ENCODE results near the gene PNPLA8. TPM values are rescaled to one million over a fixed set of nuclear protein-coding genes. Genes with fewer than 3 reads are reported as not detected.
"Not testable (repeated sequence)": the region's sequence is repeated elsewhere in the genome, so short reads cannot be mapped to it uniquely, and the experiment has no call there.

PNPLA8 gene
- total RNA-seq, 1 experiment from 2014 or later = 19.2 TPM

DNA sequence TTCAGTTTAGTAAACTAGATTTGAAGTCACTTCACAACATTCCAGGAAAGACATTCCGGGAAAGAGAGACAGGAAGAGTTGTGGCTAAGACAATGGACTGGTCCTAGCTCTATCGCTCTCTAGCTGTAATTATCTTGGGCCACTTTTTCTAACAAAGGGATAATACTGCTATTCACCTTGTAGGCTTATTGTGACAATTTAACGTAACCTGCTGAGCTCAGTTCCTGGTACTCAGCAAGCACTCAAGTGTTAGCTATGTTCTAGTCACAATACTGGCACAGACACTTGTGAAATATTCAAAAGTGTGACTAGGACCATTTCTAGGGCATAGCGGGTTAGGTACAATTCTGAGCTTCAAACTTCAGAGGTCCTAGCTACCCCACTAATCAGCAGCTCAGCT, 57.7 kb downstream of the PNPLA8 start:
- H3K27ac ChIP-seq (ENCODE audit: low read depth, low read length, poor library complexity, severe bottlenecking) = no peak overlapping the region
- H3K27me3 ChIP-seq (replicated peaks; ENCODE audit: insufficient read depth, low read depth, low read length, poor library complexity) = no peaks in the 10 kb centered on the region
- POLR2A ChIA-PET (ENCODE audit: low non-redundant PET) = no interaction called here
- no TSS peak for BruUV-seq (replicated peaks)
- no peaks in the 10 kb centered on the region for H3K4me1 ChIP-seq (ENCODE audit: insufficient read depth, low read length, poor library complexity, severe bottlenecking)
- CTCF ChIA-PET = interaction anchor here (0.6 kb wide), 1 partner anchor 11 kb away, joined by 3 read pairs; no protein-coding TSS in a partner anchor
- no peaks in the 10 kb centered on the region for H3K36me3 ChIP-seq (ENCODE audit: insufficient read depth, low read length, poor library complexity, severe bottlenecking)
- no peak for DNase-seq (ENCODE audit: low spot score)
- H3K4me3 ChIP-seq (ENCODE audit: low read depth, low read length, poor library complexity, severe bottlenecking) = no peak overlapping the region
- TF ChIP-seq EZH2 (IDR thresholded peaks at IDR 0.05; ENCODE audit: borderline replicate concordance, low read depth, low read length, poor library complexity, severe bottlenecking) = no peak
- TF ChIP-seq, protein P1, sequence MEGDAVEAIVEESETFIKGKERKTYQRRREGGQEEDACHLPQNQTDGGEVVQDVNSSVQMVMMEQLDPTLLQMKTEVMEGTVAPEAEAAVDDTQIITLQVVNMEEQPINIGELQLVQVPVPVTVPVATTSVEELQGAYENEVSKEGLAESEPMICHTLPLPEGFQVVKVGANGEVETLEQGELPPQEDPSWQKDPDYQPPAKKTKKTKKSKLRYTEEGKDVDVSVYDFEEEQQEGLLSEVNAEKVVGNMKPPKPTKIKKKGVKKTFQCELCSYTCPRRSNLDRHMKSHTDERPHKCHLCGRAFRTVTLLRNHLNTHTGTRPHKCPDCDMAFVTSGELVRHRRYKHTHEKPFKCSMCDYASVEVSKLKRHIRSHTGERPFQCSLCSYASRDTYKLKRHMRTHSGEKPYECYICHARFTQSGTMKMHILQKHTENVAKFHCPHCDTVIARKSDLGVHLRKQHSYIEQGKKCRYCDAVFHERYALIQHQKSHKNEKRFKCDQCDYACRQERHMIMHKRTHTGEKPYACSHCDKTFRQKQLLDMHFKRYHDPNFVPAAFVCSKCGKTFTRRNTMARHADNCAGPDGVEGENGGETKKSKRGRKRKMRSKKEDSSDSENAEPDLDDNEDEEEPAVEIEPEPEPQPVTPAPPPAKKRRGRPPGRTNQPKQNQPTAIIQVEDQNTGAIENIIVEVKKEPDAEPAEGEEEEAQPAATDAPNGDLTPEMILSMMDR (conservative IDR thresholded peaks at IDR 0.05; ENCODE audit: low read depth, low read length) = no peak
- H3K9me3 ChIP-seq (ENCODE audit: low read depth, low read length, poor library complexity, severe bottlenecking) = no peaks in the 10 kb centered on the region
- intact Hi-C loops (cut with micrococcal nuclease; ENCODE audit: unreplicated experiment) = no loop called here

DNA sequence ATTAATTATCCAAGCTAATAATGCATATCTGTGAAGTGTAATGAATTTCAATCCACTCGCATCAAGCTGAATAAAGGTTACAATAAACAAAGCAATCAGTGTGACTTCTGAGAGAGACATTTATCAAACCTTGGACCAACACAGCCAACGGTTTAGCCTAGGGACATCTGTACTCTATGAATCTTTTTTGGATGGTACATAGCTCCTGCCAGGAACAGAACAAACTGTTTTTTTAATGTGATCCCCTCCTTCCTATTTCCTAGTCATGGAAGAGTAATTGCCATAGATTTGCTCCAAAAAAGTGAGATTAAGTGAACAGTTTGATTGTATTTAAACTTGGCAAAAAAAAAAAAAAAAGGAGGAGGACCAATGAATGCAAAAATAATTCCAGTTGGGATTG, 58.5 kb downstream of the PNPLA8 start:
- H3K4me3 ChIP-seq (ENCODE audit: low read depth, low read length, poor library complexity, severe bottlenecking) = no peak overlapping the region
- H3K9me3 ChIP-seq (ENCODE audit: low read depth, low read length, poor library complexity, severe bottlenecking) = no peaks in the 10 kb centered on the region
- intact Hi-C loops (cut with micrococcal nuclease; ENCODE audit: unreplicated experiment) = no loop called here
- no TSS peak for BruUV-seq (replicated peaks)
- DNase-seq (ENCODE audit: low spot score) = no peak
- no peaks in the 10 kb centered on the region for H3K4me1 ChIP-seq (ENCODE audit: insufficient read depth, low read length, poor library complexity, severe bottlenecking)
- ChIA-PET POLR2A (ENCODE audit: low non-redundant PET) (no interaction called here), CTCF (no interaction called here)
- TF ChIP-seq, protein P1 (conservative IDR thresholded peaks at IDR 0.05; ENCODE audit: low read depth, low read length) = no peak
- no peak for TF ChIP-seq EZH2 (IDR thresholded peaks at IDR 0.05; ENCODE audit: borderline replicate concordance, low read depth, low read length, poor library complexity, severe bottlenecking)
- H3K36me3 ChIP-seq (ENCODE audit: insufficient read depth, low read length, poor library complexity, severe bottlenecking) = no peaks in the 10 kb centered on the region
- no peak overlapping the region for H3K27ac ChIP-seq (ENCODE audit: low read depth, low read length, poor library complexity, severe bottlenecking)
- no peaks in the 10 kb centered on the region for H3K27me3 ChIP-seq (replicated peaks; ENCODE audit: insufficient read depth, low read depth, low read length, poor library complexity)

DNA sequence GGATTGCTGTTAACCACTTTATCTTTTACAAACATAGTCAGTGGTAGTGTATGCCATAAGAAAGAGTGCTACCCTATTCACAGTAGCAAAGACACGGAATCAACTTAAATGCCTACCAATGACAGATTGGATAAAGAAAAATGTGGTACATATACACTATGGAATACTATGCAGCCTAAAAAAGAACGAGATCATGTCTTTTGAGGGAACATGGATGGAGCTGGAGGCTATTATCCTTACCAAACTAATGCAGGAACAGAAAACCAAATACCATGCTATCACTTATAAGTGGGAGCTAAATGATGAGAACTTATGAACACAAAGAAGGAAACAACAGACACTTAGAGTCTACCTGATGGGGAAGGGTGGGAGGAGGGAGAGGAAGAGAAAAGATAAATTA, 59.6 kb downstream of the PNPLA8 start:
- H3K4me3 ChIP-seq (ENCODE audit: low read depth, low read length, poor library complexity, severe bottlenecking); H3K27ac ChIP-seq (ENCODE audit: low read depth, low read length, poor library complexity, severe bottlenecking); H3K36me3 ChIP-seq (ENCODE audit: insufficient read depth, low read length, poor library complexity, severe bottlenecking); H3K4me1 ChIP-seq (ENCODE audit: insufficient read depth, low read length, poor library complexity, severe bottlenecking); intact Hi-C loops (cut with micrococcal nuclease; ENCODE audit: unreplicated experiment); H3K27me3 ChIP-seq (replicated peaks; ENCODE audit: insufficient read depth, low read depth, low read length, poor library complexity); DNase-seq (ENCODE audit: low spot score); CTCF ChIA-PET; POLR2A ChIA-PET (ENCODE audit: low non-redundant PET); BruUV-seq (replicated peaks); H3K9me3 ChIP-seq (ENCODE audit: low read depth, low read length, poor library complexity, severe bottlenecking): not testable (repeated sequence)

DNA sequence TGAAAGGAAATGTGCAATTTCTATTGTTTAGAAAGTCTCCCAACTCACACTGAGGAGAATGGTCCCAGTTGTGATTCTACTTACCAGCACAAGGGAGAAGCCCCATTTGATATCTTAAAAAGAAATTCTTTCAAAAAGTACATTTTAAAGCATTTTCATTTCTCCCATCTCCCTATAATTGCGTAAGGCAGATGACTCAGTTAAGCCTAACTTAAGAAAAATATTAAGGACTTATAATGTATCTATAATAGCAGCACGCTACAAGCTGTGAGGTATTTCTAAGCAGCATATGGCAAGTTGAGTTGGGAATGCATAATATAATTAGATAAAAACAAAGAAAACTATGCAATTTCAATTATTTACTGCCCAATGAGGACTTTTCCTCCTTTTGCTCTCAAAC, 61.2 kb downstream of the PNPLA8 start:
- Histone ChIP-seq H3K9me3 (ENCODE audit: low read depth, low read length, poor library complexity, severe bottlenecking) (no peaks in the 10 kb centered on the region), H3K27me3 (replicated peaks; ENCODE audit: insufficient read depth, low read depth, low read length, poor library complexity) (no peaks in the 10 kb centered on the region), H3K4me1 (ENCODE audit: insufficient read depth, low read length, poor library complexity, severe bottlenecking) (peaks cover 5% of the 10 kb centered on the region), H3K36me3 (ENCODE audit: insufficient read depth, low read length, poor library complexity, severe bottlenecking) (no peaks in the 10 kb centered on the region), H3K27ac (ENCODE audit: low read depth, low read length, poor library complexity, severe bottlenecking) (no peak overlapping the region), H3K4me3 (ENCODE audit: low read depth, low read length, poor library complexity, severe bottlenecking) (no peak overlapping the region)
- no TSS peak for BruUV-seq (replicated peaks)
- TF ChIP-seq, protein P1 (conservative IDR thresholded peaks at IDR 0.05; ENCODE audit: low read depth, low read length) = no peak
- no peak for TF ChIP-seq EZH2 (IDR thresholded peaks at IDR 0.05; ENCODE audit: borderline replicate concordance, low read depth, low read length, poor library complexity, severe bottlenecking)
- ChIA-PET CTCF (interaction anchor here (0.7 kb wide), 1 partner anchor 243 kb away, joined by 3 read pairs; no protein-coding TSS in a partner anchor), POLR2A (ENCODE audit: low non-redundant PET) (no interaction called here)
- no peak for DNase-seq (ENCODE audit: low spot score)
- intact Hi-C loops (cut with micrococcal nuclease; ENCODE audit: unreplicated experiment) = no loop called here

Data from A673 (cell line).